ENCODE data around the gene SRSF11.

- TF ChIP-seq, protein P1, sequence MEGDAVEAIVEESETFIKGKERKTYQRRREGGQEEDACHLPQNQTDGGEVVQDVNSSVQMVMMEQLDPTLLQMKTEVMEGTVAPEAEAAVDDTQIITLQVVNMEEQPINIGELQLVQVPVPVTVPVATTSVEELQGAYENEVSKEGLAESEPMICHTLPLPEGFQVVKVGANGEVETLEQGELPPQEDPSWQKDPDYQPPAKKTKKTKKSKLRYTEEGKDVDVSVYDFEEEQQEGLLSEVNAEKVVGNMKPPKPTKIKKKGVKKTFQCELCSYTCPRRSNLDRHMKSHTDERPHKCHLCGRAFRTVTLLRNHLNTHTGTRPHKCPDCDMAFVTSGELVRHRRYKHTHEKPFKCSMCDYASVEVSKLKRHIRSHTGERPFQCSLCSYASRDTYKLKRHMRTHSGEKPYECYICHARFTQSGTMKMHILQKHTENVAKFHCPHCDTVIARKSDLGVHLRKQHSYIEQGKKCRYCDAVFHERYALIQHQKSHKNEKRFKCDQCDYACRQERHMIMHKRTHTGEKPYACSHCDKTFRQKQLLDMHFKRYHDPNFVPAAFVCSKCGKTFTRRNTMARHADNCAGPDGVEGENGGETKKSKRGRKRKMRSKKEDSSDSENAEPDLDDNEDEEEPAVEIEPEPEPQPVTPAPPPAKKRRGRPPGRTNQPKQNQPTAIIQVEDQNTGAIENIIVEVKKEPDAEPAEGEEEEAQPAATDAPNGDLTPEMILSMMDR (IDR thresholded peaks at IDR 0.05): no peak
- no peak for TF ChIP-seq POLR2A (IDR thresholded peaks at IDR 0.05)
Observed at GRCh38 chr1:70204139-70204538, 17.0 kb upstream of the SRSF11 start.
